GM12878 (cell line): Measurements from ENCODE around the gene FAM120AOS. TPM values are rescaled to one million over a fixed set of nuclear protein-coding genes. Genes with fewer than 3 reads are reported as not detected.

Source experiments
- ATAC-seq: fragments of 200-7000 bp; cut with Tn5 transposase; 3 replicates; pipeline ENCODE4 v1.9.1; 2020; ENCODE audit warnings: mild to moderate bottlenecking, moderate library complexity
- BruUV-seq: library from RNA; stranded (reverse); fragments of 400-500 nt; replicated peaks from 2 replicates; lab custom pipeline; 2021; lab: Mats Ljungman, UMichigan
- CTCF ChIA-PET: fragments of 300-600 bp; sonication (Branson Sonifier 250); formaldehyde crosslinking; extraction: SDS; loops from one replicate; lab custom pipeline; 2021; ENCODE audit warnings: inconsistent platforms; lab: Yijun Ruan, JAX
- POLR2A ChIA-PET: fragments of 350-600 bp; formaldehyde crosslinking; extraction: SDS; loops from one replicate; lab custom pipeline; 2021; ENCODE audit warnings: inconsistent platforms; lab: Charles Lee
- RAD21 ChIA-PET: fragments of 300-600 bp; sonication (Branson Sonifier 250); formaldehyde crosslinking; loops from one replicate; lab custom pipeline; 2023; ENCODE audit warnings: antibody characterized with exemption; ENCODE audit not compliant: unreplicated experiment; lab: Charles Lee
- SMC1A ChIA-PET: fragments of 300-600 bp; sonication (Branson Sonifier 250); formaldehyde crosslinking; loops from one replicate; lab custom pipeline; 2023; ENCODE audit not compliant: unreplicated experiment, uncharacterized antibody; lab: Charles Lee
- DNase-seq: peaks from one replicate; pipeline ENCODE4 v3.0.0-alpha.2; 2011; ENCODE audit warnings: low read depth, low spot score
- FAIRE-seq: peaks from 3 replicates; lab custom pipeline; 2011; peaks lifted over from hg19 to GRCh38; lab: Jason Lieb, UNC
- H2AFZ ChIP-seq: 2 replicates; pipeline ENCODE4 v1.6.0; 2011; ENCODE audit warnings: low read depth, low read length, control low read depth; ENCODE audit not compliant: control insufficient read depth
- H3K27ac ChIP-seq: 2 replicates; pipeline ENCODE4 v1.5.1; 2011; ENCODE audit warnings: control low read depth; ENCODE audit not compliant: control insufficient read depth, insufficient read depth
- H3K27me3 ChIP-seq, 2 experiments: replicated peaks in 1 of 2; 2 replicates each; pipeline versions ENCODE4 v1.6.0 to v1.6.1; 2011; ENCODE audit warnings: low read length in 1 of 2; ENCODE audit not compliant: control insufficient read depth in 2 of 2, insufficient read depth in 2 of 2
- H3K36me3 ChIP-seq, 2 experiments: 2 replicates each; pipeline ENCODE4 v1.5.1; 2011; ENCODE audit warnings: low read length in 1 of 2; ENCODE audit not compliant: control insufficient read depth in 2 of 2, insufficient read depth in 2 of 2
- H3K4me1 ChIP-seq: 2 replicates; pipeline ENCODE4 v1.6.1; 2011; ENCODE audit warnings: mild to moderate bottlenecking, low read length, moderate library complexity, mixed read lengths; ENCODE audit not compliant: control insufficient read depth, insufficient read depth
- H3K4me2 ChIP-seq: 2 replicates; pipeline ENCODE4 v1.6.0; 2011; ENCODE audit warnings: control low read depth; ENCODE audit not compliant: control insufficient read depth, insufficient read depth
- H3K4me3 ChIP-seq: fragments of 200-600 bp; sonication (generic); 2 replicates; pipeline ENCODE4 v1.5.1; 2016
- H3K79me2 ChIP-seq: 2 replicates; pipeline ENCODE4 v1.6.0; 2011; ENCODE audit warnings: low read length; ENCODE audit not compliant: control insufficient read depth, insufficient read depth
- H3K9ac ChIP-seq: 2 replicates; pipeline ENCODE4 v1.8.0; 2011; ENCODE audit warnings: low read length, control low read depth, mixed read lengths; ENCODE audit not compliant: control insufficient read depth, insufficient read depth
- H3K9me3 ChIP-seq: replicated peaks from 3 replicates; pipeline ENCODE4 v1.5.1; 2011; ENCODE audit warnings: mild to moderate bottlenecking, low read length; ENCODE audit not compliant: control insufficient read depth, insufficient read depth
- H4K20me1 ChIP-seq: 2 replicates; pipeline ENCODE4 v1.6.0; 2011; ENCODE audit not compliant: control insufficient read depth, insufficient read depth
- CBFB ChIP-seq: IDR thresholded peaks from 2 replicates; pipeline ENCODE4 v1.6.1; 2016; ENCODE audit warnings: antibody characterized with exemption, low read depth
- CEBPZ ChIP-seq: fragments of 150-350 bp; IDR thresholded peaks from 2 replicates; pipeline ENCODE4 v1.6.1; 2016; ENCODE audit warnings: low read depth, low read length
- NFYB ChIP-seq: IDR thresholded peaks from 2 replicates; pipeline ENCODE4 v1.6.1; 2011; ENCODE audit warnings: low read depth, mild to moderate bottlenecking, low read length, improper control_type of control experiment, moderate library complexity; ENCODE audit not compliant: insufficient read depth
- PBX3 ChIP-seq: IDR thresholded peaks from 2 replicates; pipeline ENCODE4 v1.6.1; 2011; ENCODE audit warnings: mild to moderate bottlenecking, low read depth, low read length, moderate library complexity; ENCODE audit not compliant: insufficient replicate concordance
- POLR2AphosphoS5 ChIP-seq: IDR thresholded peaks from 2 replicates; pipeline ENCODE4 v1.6.1; 2011; ENCODE audit warnings: mild to moderate bottlenecking, low read length, inconsistent platforms
- SIN3A ChIP-seq: IDR thresholded peaks from 2 replicates; pipeline ENCODE4 v1.6.1; 2012; ENCODE audit warnings: low read depth, low read length, improper control_type of control experiment
- SMC3 ChIP-seq: IDR thresholded peaks from 2 replicates; pipeline ENCODE4 v1.6.1; 2011; ENCODE audit warnings: low read length, improper control_type of control experiment, borderline replicate concordance
- ZBED1 ChIP-seq: IDR thresholded peaks from 2 replicates; pipeline ENCODE4 v1.6.1; 2016; ENCODE audit warnings: borderline replicate concordance
- ZNF217 ChIP-seq: fragments of 450-650 bp; IDR thresholded peaks from 2 replicates; pipeline ENCODE4 v1.6.1; 2017; ENCODE audit warnings: antibody characterized with exemption, mild to moderate bottlenecking
- ZNF24 ChIP-seq: fragments of 450-650 bp; IDR thresholded peaks from 2 replicates; pipeline ENCODE4 v1.6.1; 2017; ENCODE audit warnings: antibody characterized with exemption, mild to moderate bottlenecking
- ZNF687 ChIP-seq: fragments of 450-650 bp; IDR thresholded peaks from 2 replicates; pipeline ENCODE4 v1.6.1; 2017; ENCODE audit warnings: mild to moderate bottlenecking, moderate library complexity
- WGBS: methylation state at CpG from one replicate; pipeline ENCODE4 v1.1.6; 2016; ENCODE audit warnings: low lambda C conversion rate; ENCODE audit not compliant: insufficient replicate concordance, insufficient coverage; ENCODE audit errors: missing lambda C conversion rate; 5-methylcytosine and 5-hydroxymethylcytosine counted together
- in situ Hi-C: fragments of 300-500 bp; cut with MboI; formaldehyde crosslinking; loops from 9 replicates; pipeline ENCODE4 v1.14.3; 2018; ENCODE audit warnings: mixed read lengths
- intact Hi-C: fragments of 100-400 bp; cut with micrococcal nuclease; formaldehyde crosslinking; loops from one replicate; pipeline ENCODE4 v1.14.2; 2022; ENCODE audit not compliant: unreplicated experiment
- polyA plus RNA-seq, 11 experiments: library from polyadenylated mRNA; depleted of rRNA in 4 of 11; unstranded in 6 of 11; stranded (reverse) in 5 of 11; fragments of >200 nt; fragmentation: Nextera tagmentation in 4 of 11; fragmentation: Illumina TruSeq in 1 of 11; extraction: Ambion mirVana in 4 of 11; extraction: Trizol in 1 of 11; gene quantifications; 1 replicate in 1 of 11; 2 replicates in 10 of 11; pipeline versions ENCODE4 v1.2.1 to v1.2.3, GENCODE V29; 2011 to 2016; ENCODE audit warnings: inconsistent platforms in 2 of 11, missing spikeins in 2 of 11, low read depth in 1 of 11
- total RNA-seq, 4 experiments: library from RNA; depleted of rRNA in 3 of 4; stranded (reverse); fragments of >200 nt in 3 of 4; fragmentation: Illumina TruSeq in 1 of 4; extraction: Trizol in 1 of 4; gene quantifications; 2 replicates each; pipeline versions ENCODE4 v1.2.1 to v1.2.3, GENCODE V29; 2013 to 2021

The FAM120AOS gene
- total and polyA plus RNA-seq, 10 of the 15 experiments (the other 5 are each of a cell fraction or from before 2014, with no cell fraction given): 15.9 to 55.1 (median 34.6) TPM

GRCh38 chr9:93422977-93423616 lies 30.3 kb downstream of the FAM120AOS start:
- H4K20me1 ChIP-seq: no peaks in the 10 kb centered on the region
- FAIRE-seq: no peak
- ChIA-PET SMC1A (no interaction called here), CTCF (no interaction called here), RAD21 (no interaction called here), POLR2A (no interaction called here)
- H3K27me3 ChIP-seq: peaks cover 0 to 3% of the 10 kb centered on the region in 2 experiments; a peak in 2 of 4 replicates
- WGBS: 41% methylated on average over 10 of the region's 10 CpGs
- H2AFZ ChIP-seq: no peak overlapping the region
- no peak overlapping the region for H3K9ac ChIP-seq
- no TSS peak for BruUV-seq
- no peak overlapping the region for H3K4me3 ChIP-seq
- no peak for ATAC-seq
- no peaks in the 10 kb centered on the region for H3K4me1 ChIP-seq
- in situ Hi-C loops: no loop called here
- H3K4me2 ChIP-seq: no peak overlapping the region
- H3K27ac ChIP-seq: no peak overlapping the region
- no peak for TF ChIP-seq POLR2AphosphoS5
- no peak for TF ChIP-seq CEBPZ
- TF ChIP-seq NFYB: no peak
- no peak for TF ChIP-seq ZNF217
- TF ChIP-seq ZNF687: no peak
- TF ChIP-seq ZBED1: no peak
- no peak for TF ChIP-seq SMC3
- TF ChIP-seq ZNF24: no peak
- TF ChIP-seq PBX3: no peak
- no peak for TF ChIP-seq SIN3A
- no peak for TF ChIP-seq CBFB
- H3K36me3 ChIP-seq: no peaks in the 10 kb centered on the region
- no peak for DNase-seq
- no peaks in the 10 kb centered on the region for H3K79me2 ChIP-seq
- peaks cover 3% of the 10 kb centered on the region; the same call in 2 of the 3 replicates for H3K9me3 ChIP-seq
- intact Hi-C loops: no loop called here
